Esophagus muscularis mucosa (tissue), 4 donors: ENCODE measurements around the gene IAH1. TPM values are rescaled to one million over a fixed set of nuclear protein-coding genes. Genes with fewer than 3 reads are reported as not detected.

Experiments used
- DNase-seq: peaks from one replicate; pipeline ENCODE4 v3.0.0-alpha.2; 2017; ENCODE audit errors: extremely low spot score
- H3K27ac ChIP-seq, 4 donors: fragments of 200-600 bp; sonication (generic); replicated peaks in 1 of 4; 1 replicate in 3 of 4; 2 replicates in 1 of 4; pipeline ENCODE4 v1.5.1; 2016 to 2019; ENCODE audit warnings: mild to moderate bottlenecking in 1 of 4
- H3K27me3 ChIP-seq, 4 donors: fragments of 200-600 bp; sonication (generic); one replicate each; pipeline versions ENCODE4 v1.5.1 to v1.6.0; 2016 to 2019
- H3K36me3 ChIP-seq, 4 donors: fragments of 200-600 bp; sonication (generic); one replicate each; pipeline ENCODE4 v1.5.1; 2016 to 2019
- H3K4me1 ChIP-seq, 4 donors: fragments of 200-600 bp; sonication (generic); one replicate each; pipeline ENCODE4 v1.5.1; 2016 to 2019
- H3K4me3 ChIP-seq, 4 donors: fragments of 200-600 bp; sonication (generic); 1 replicate in 2 of 4; 2 replicates in 2 of 4; pipeline ENCODE4 v1.5.1; 2016 to 2019; ENCODE audit warnings: mild to moderate bottlenecking in 4 of 4, moderate library complexity in 1 of 4
- H3K9me3 ChIP-seq, 4 donors: fragments of 200-600 bp; sonication (generic); 1 replicate in 3 of 4; 2 replicates in 1 of 4; pipeline ENCODE4 v1.5.1; 2016 to 2019
- EP300 ChIP-seq: sonication (generic); formaldehyde crosslinking; IDR thresholded peaks from one replicate; pipeline ENCODE4 v1.6.1; 2017; ENCODE audit warnings: antibody characterized with exemption
- POLR2A ChIP-seq: fragments of 450-650 bp; IDR thresholded peaks from one replicate; pipeline ENCODE4 v1.6.1; 2017; ENCODE audit warnings: antibody characterized with exemption, moderate library complexity, mild to moderate bottlenecking, low read depth
- POLR2AphosphoS5 ChIP-seq, 2 donors: sonication (generic); formaldehyde crosslinking; IDR thresholded peaks; one replicate each; pipeline ENCODE4 v1.6.1; 2017; ENCODE audit warnings: antibody characterized with exemption in 2 of 2
- WGBS: methylation state at CpG from one replicate; pipeline ENCODE4 v1.1.5; 2018; 5-methylcytosine and 5-hydroxymethylcytosine counted together
- intact Hi-C: fragments of 100-400 bp; cut with DNase I; formaldehyde crosslinking; loops from one replicate; pipeline ENCODE4 v1.15.1; 2023
- total RNA-seq, 4 donors: library from RNA; depleted of rRNA; stranded (reverse); fragments of >200 nt; gene quantifications; one replicate each; pipeline versions ENCODE4 v1.1.0 to v1.2.1, GENCODE V29; 2016
- TF ChIP-seq, protein P1 (sequence below), 3 experiments: fragments of 200-600 bp in 2 of 3; fragments of 450-650 bp in 1 of 3; sonication (generic) in 2 of 3; IDR thresholded peaks; one replicate each; pipeline ENCODE4 v1.5.1; 2017 to 2019; ENCODE audit warnings: antibody characterized with exemption in 3 of 3, mild to moderate bottlenecking in 2 of 3, moderate library complexity in 1 of 3

The IAH1 gene
- total RNA-seq, 4 donors from 2014 or later, result 53.0 to 101 (median 66.8) TPM

GRCh38 chr2:9518780-9519179 lies 44.4 kb downstream of the IAH1 start:
- Histone ChIP-seq H3K9me3 (no peaks in the 10 kb centered on the region), H3K36me3 (peaks cover 18 to 86% (median 62%) of the 10 kb centered on the region in 4 donors), H3K4me3 (no peak overlapping the region), H3K27ac (no peak overlapping the region), H3K4me1 (no peaks in the 10 kb centered on the region), H3K27me3 (no peaks in the 10 kb centered on the region)
- WGBS, result 94% methylated on average over 6 of the region's 7 CpGs
- TF ChIP-seq POLR2A, result no peak
- TF ChIP-seq, protein P1, sequence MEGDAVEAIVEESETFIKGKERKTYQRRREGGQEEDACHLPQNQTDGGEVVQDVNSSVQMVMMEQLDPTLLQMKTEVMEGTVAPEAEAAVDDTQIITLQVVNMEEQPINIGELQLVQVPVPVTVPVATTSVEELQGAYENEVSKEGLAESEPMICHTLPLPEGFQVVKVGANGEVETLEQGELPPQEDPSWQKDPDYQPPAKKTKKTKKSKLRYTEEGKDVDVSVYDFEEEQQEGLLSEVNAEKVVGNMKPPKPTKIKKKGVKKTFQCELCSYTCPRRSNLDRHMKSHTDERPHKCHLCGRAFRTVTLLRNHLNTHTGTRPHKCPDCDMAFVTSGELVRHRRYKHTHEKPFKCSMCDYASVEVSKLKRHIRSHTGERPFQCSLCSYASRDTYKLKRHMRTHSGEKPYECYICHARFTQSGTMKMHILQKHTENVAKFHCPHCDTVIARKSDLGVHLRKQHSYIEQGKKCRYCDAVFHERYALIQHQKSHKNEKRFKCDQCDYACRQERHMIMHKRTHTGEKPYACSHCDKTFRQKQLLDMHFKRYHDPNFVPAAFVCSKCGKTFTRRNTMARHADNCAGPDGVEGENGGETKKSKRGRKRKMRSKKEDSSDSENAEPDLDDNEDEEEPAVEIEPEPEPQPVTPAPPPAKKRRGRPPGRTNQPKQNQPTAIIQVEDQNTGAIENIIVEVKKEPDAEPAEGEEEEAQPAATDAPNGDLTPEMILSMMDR (IDR thresholded peaks at IDR 0.05), result no peak
- no peak for TF ChIP-seq EP300
- TF ChIP-seq POLR2AphosphoS5 (IDR thresholded peaks at IDR 0.05), result no peak
- intact Hi-C loops, result no loop called here
- DNase-seq, result no peak

GRCh38 chr2:9519250-9519649 lies 44.9 kb downstream of the IAH1 start:
- intact Hi-C loops, result no loop called here
- H3K36me3 ChIP-seq, result peaks cover 18 to 88% (median 65%) of the 10 kb centered on the region in 4 donors

DNA sequence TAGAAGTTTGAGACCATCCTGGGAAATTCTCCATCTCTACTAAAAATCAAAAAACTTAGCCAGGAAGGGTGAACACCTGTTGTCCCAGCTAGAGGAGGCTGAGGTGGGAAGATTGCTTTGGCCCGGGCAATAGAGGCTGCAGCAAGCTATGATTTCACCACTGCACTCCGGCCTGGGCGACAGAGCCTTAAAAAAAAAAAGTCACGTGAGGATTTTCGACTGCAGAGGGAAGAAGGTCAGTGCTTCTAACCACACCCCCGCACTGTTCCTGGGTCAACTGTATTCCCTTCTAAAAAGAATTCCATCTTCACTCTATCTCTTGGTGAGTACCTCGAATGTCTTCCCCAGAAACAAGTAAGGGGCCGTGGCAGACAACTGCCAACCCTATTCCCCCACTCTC lies 49.9 kb downstream of the IAH1 start:
- DNase-seq, result no peak
- WGBS, result 90% methylated on average over 8 of the region's 8 CpGs
- Histone ChIP-seq H3K27me3 (no peaks in the 10 kb centered on the region), H3K4me3 (no peak overlapping the region), H3K4me1 (no peaks in the 10 kb centered on the region), H3K9me3 (no peaks in the 10 kb centered on the region), H3K36me3 (peaks cover 18 to 85% (median 52%) of the 10 kb centered on the region in 4 donors), H3K27ac (no peak overlapping the region)
- TF ChIP-seq, protein P1 (IDR thresholded peaks at IDR 0.05), result no peak
- TF ChIP-seq POLR2A (no peak), EP300 (no peak), POLR2AphosphoS5 (IDR thresholded peaks at IDR 0.05) (no peak)
- intact Hi-C loops, result no loop called here

More at GRCh38 chr2:9519250-9519649, 44.9 kb downstream of the IAH1 start:
- H3K9me3 ChIP-seq, result no peaks in the 10 kb centered on the region
- 95% methylated on average over 2 of the region's 2 CpGs for WGBS
- H3K4me3 ChIP-seq, result no peak overlapping the region
- no peak for DNase-seq
- TF ChIP-seq, protein P1 (IDR thresholded peaks at IDR 0.05), result no peak
- TF ChIP-seq POLR2AphosphoS5 (IDR thresholded peaks at IDR 0.05) (no peak), POLR2A (no peak), EP300 (no peak)
- no peak overlapping the region for H3K27ac ChIP-seq
- no peaks in the 10 kb centered on the region for H3K4me1 ChIP-seq
- no peaks in the 10 kb centered on the region for H3K27me3 ChIP-seq

GRCh38 chr2:9525266-9525665 lies 50.9 kb downstream of the IAH1 start:
- no peaks in the 10 kb centered on the region for H3K4me1 ChIP-seq

More at GRCh38 chr2:9525266-9525665, 50.9 kb downstream of the IAH1 start:
- WGBS, result 75% methylated on average over 2 of the region's 2 CpGs
- DNase-seq, result no peak
- no peaks in the 10 kb centered on the region for H3K9me3 ChIP-seq
- H3K36me3 ChIP-seq, result peaks cover 11 to 85% (median 43%) of the 10 kb centered on the region in 4 donors
- H3K27ac ChIP-seq, result no peak overlapping the region
- no peak overlapping the region for H3K4me3 ChIP-seq
- H3K27me3 ChIP-seq, result no peaks in the 10 kb centered on the region
- intact Hi-C loops, result no loop called here
- TF ChIP-seq POLR2AphosphoS5 (IDR thresholded peaks at IDR 0.05), result no peak
- TF ChIP-seq POLR2A, result no peak
- no peak for TF ChIP-seq EP300
- TF ChIP-seq, protein P1 (IDR thresholded peaks at IDR 0.05), result no peak
